GM11168 (cell line): ENCODE results near the gene RFXAP.

Experiments
- in situ Hi-C: fragments of 300-500 bp; cut with MboI; formaldehyde crosslinking; loops from one replicate; pipeline ENCODE4 v1.12.0; 2022; ENCODE audit warnings: low sequenced_read_pairs; ENCODE audit not compliant: unreplicated experiment

RFXAP gene

DNA sequence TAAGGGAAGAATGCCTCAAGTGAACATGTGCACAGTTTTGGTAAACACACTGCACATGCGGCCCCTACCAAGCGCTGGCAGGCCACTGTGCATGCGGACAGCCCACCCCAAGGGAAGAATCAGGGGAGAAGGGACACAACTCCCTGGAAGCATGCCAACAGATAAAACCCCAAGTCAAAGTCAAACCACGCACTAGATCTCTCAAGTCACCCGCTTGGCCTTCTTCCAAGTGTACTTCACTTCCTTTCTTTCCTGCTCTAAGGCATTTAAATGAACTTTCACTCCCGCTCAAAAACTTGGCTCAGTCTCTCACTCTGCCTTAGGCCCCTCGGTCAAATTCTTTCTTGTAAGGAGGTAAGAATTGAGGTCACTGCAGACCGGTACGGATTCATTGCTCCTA lies 4.6 kb upstream of the RFXAP start:
- in situ Hi-C loops: no loop called here

DNA sequence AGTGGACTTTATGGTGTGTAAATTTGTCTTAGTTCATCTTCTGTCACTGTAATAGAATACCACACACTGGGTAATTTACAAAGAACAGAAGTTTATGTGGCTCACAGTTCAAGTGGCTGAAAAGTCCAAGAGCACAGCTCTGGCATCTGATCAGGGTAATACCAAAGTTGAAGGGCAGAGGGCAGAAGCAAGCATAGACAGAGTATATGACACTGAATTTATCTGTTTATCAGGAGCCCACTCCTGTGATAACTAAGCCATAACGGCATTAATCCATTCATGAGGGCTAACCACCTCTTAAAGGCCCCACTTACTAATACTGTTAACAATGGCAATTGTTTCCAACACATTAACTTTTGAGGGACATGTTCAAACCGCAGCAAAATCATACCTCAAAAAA lies 4.0 kb upstream of the RFXAP start:
- in situ Hi-C loops: no loop called here

GRCh38 chr13:36817996-36818803 lies 822 bp upstream of the RFXAP start:
- in situ Hi-C loops: no loop called here

DNA sequence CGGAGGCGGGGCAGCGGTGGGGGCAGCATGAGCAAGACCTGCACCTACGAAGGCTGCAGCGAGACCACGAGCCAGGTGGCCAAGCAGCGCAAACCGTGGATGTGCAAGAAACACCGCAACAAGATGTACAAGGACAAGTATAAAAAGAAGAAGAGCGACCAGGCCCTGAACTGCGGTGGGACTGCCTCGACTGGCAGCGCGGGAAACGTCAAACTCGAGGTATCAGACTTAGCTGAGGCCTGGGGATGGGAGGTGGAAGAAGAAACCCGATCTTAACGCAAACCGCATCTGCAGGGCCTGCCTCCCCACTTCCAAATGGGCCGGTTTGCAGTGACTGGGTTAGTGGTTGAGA lies 693 bp downstream of the RFXAP start:
- in situ Hi-C loops: no loop called here

GRCh38 chr13:36820222-36820621 lies 1.2 kb downstream of the RFXAP start:
- in situ Hi-C loops: no loop called here

- in situ Hi-C loops: no loop called here
Observed at GRCh38 chr13:36822785-36823184, 3.8 kb downstream of the RFXAP start.

GRCh38 chr13:36829753-36830152 lies 10.7 kb downstream of the RFXAP start:
- in situ Hi-C loops: no loop called here

DNA sequence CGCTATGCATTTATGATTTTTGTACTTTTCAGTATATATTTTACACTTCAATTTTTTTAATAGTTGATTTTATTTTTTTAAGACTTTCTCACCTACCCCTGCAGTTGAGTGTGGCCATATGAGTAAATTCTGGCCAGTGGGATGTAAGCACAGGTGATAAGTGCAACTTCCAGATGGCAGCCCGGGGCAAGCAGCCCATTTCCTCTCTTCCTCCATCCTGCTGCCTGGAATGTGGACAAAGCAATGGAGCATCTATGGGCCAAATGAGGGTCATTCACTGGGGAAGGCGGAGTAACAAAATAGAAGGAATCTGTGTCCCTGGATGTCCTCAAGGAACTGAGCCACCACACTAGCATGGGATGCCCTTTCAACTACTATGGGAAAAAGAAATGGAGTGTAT lies 12.3 kb downstream of the RFXAP start:
- in situ Hi-C loops: no loop called here

- in situ Hi-C loops: no loop called here
Observed at GRCh38 chr13:36834299-36834698, 15.3 kb downstream of the RFXAP start.

GRCh38 chr13:36837354-36838092 lies 18.5 kb downstream of the RFXAP start:
- in situ Hi-C loops: no loop called here

DNA sequence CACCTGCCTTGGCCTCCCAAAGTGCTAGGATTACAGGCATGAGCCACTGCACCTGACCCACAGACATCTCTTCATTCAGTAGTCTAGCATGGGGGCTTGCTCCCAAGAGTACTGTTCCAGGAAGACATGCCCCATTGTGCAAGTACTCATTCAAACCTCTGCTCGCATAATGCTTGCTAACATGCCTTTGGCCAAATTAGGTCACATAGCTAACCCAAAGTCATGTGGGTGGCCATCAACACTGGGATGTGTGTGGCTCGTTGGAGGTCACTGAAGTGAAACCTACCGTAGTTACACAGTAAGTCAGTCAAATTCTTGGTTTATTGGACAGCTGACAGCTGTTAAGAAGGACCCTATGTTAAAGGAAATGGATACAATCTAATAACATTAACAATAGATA lies 20.3 kb downstream of the RFXAP start:
- in situ Hi-C loops: no loop called here

- in situ Hi-C loops: no loop called here
Observed at GRCh38 chr13:36839981-36840380, 21.0 kb downstream of the RFXAP start.

GRCh38 chr13:36840718-36841250 lies 21.8 kb downstream of the RFXAP start:
- in situ Hi-C loops: no loop called here

DNA sequence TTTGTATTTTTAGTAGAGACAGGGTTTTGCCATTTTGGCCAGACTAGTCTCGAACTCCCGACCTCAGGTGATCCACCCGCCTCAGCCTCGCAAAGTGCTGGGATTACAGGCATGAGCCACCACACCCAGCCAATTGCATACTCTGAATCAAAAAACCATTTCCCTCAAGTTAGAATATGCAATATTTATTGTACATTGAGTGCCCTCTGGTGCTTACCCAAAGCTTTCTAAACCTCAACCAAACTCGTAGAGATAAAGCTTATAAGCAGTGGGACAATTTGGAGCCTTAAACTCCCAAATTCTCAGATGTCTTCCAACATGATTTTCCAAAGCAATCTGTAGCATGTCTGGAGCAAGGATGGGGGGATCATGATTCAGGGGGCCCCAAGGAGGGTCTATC lies 22.4 kb downstream of the RFXAP start:
- in situ Hi-C loops: no loop called here

DNA sequence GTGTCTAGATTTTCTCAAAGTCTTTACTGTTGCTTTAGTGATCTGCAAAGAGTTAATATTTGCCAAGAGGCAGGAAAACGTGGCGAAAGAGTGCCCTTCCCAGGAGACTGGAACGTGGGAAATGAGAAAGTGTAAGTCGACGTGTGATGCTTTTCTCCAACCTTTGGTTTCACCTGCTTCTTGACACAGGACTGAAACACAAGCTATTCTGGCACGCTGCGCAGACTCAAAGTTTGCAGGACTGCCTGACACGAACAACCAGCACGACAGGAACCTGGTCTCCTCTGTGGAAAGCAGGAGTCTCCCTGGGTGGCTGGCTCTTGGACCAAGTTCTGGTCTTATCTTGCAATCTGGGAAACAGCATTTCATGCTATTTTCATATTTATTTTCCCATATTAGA lies 28.6 kb downstream of the RFXAP start:
- in situ Hi-C loops: no loop called here

GRCh38 chr13:36848199-36848982 lies 29.4 kb downstream of the RFXAP start:
- in situ Hi-C loops: no loop called here

DNA sequence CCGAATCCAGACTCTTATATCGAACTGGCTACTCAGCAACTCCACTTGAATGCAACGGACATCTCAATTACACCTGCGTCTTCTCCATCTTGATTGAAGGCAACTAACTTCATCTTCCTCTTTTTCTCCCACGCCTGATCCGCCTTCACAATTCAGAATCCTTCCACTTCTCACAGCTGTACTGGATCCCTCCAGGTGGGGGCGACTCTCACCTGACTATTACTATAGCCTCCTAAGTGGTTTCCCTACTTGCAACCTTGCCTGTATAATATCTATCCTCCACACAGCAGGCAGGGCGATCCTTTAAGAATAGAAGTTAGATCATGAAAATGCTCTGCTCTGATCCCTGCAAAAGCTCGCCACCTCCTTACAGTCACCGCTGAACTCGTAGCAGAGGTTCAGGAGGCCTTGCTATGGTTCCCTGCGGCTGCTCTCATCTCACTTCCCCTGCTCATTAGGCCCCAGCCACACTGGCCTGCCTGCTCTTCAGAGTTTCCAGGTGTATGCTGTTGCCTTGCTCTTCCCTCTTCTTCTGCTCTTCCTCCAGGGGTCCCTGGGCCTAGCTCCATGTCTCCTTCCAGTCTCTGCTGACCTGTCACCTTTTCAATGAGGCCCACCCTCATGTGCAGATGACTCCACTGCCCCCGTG lies 31.9 kb downstream of the RFXAP start:
- in situ Hi-C loops: loop anchor here (10.0 kb wide), 1 partner anchor 114 kb away; no protein-coding TSS in a partner anchor

- in situ Hi-C loops: loop anchor here (10.0 kb wide), 1 partner anchor 108 kb away; no protein-coding TSS in a partner anchor
Observed at GRCh38 chr13:36857253-36857652, 38.2 kb downstream of the RFXAP start.

- in situ Hi-C loops: loop anchor here (10.0 kb wide), 1 partner anchor 107 kb away; no protein-coding TSS in a partner anchor
Observed at GRCh38 chr13:36858290-36858689, 39.3 kb downstream of the RFXAP start.

GRCh38 chr13:36859259-36859658 lies 40.2 kb downstream of the RFXAP start:
- in situ Hi-C loops: loop anchor here (10.0 kb wide), 1 partner anchor 106 kb away; no protein-coding TSS in a partner anchor
